GM12874 (cell line): ENCODE results near the gene NUPR1.

ENCODE experiments used
- CTCF ChIP-seq: IDR thresholded peaks from 2 replicates; pipeline ENCODE4 v1.5.1; 2011; ENCODE audit warnings: low read depth, mild to moderate bottlenecking, control low read depth, low read length, moderate library complexity; ENCODE audit not compliant: insufficient read depth

The NUPR1 gene

GRCh38 chr16:28514246-28514645 is 24.5 kb downstream of the NUPR1 start:
- TF ChIP-seq CTCF: no peak

- TF ChIP-seq CTCF: no peak
These were observed 25.1 kb downstream of the NUPR1 start for GRCh38 chr16:28513484-28514181.

- TF ChIP-seq CTCF: no peak
These were observed 26.7 kb downstream of the NUPR1 start for GRCh38 chr16:28511801-28512789.

GRCh38 chr16:28511031-28511430 is 27.7 kb downstream of the NUPR1 start:
- no peak for TF ChIP-seq CTCF

- no peak for TF ChIP-seq CTCF
These were observed 33.2 kb downstream of the NUPR1 start for GRCh38 chr16:28505489-28506137.

GRCh38 chr16:28504707-28505404 is 33.9 kb downstream of the NUPR1 start:
- TF ChIP-seq CTCF: no peak
